Bronchial epithelial cell (primary cell): ENCODE results near the gene MMGT1. TPM values are rescaled to one million over a fixed set of nuclear protein-coding genes. Genes with fewer than 3 reads are reported as not detected.

Experiments used
- DNase-seq: peaks from one replicate; pipeline ENCODE4 v3.0.0-alpha.2; 2010; ENCODE audit warnings: low read depth
- FAIRE-seq: peaks from 2 replicates; lab custom pipeline; 2011; peaks lifted over from hg19 to GRCh38; lab: Jason Lieb, UNC
- H3K27me3 ChIP-seq: 2 replicates; pipeline ENCODE4 v1.5.1; 2011; ENCODE audit warnings: low read length; ENCODE audit not compliant: control insufficient read depth, insufficient read depth
- H3K36me3 ChIP-seq: 2 replicates; pipeline ENCODE4 v1.5.1; 2011; ENCODE audit warnings: low read length; ENCODE audit not compliant: control insufficient read depth, insufficient read depth
- H3K4me3 ChIP-seq: 2 replicates; pipeline ENCODE4 v1.5.1; 2011; ENCODE audit warnings: mild to moderate bottlenecking, low read depth, low read length, control low read depth
- total RNA-seq: library from RNA; depleted of rRNA; stranded (reverse); fragments of >200 nt; gene quantifications from 2 replicates; pipeline ENCODE4 v1.2.1, GENCODE V29; 2014
- TF ChIP-seq, protein P1 (sequence below): IDR thresholded peaks from 2 replicates; pipeline ENCODE4 v1.5.1; 2011; ENCODE audit warnings: mild to moderate bottlenecking, moderate library complexity, low read length, control low read depth, inconsistent platforms; ENCODE audit not compliant: insufficient read depth, severe bottlenecking

The MMGT1 gene
- total RNA-seq: 7.9 and 9.0 TPM in 2 replicates

DNA sequence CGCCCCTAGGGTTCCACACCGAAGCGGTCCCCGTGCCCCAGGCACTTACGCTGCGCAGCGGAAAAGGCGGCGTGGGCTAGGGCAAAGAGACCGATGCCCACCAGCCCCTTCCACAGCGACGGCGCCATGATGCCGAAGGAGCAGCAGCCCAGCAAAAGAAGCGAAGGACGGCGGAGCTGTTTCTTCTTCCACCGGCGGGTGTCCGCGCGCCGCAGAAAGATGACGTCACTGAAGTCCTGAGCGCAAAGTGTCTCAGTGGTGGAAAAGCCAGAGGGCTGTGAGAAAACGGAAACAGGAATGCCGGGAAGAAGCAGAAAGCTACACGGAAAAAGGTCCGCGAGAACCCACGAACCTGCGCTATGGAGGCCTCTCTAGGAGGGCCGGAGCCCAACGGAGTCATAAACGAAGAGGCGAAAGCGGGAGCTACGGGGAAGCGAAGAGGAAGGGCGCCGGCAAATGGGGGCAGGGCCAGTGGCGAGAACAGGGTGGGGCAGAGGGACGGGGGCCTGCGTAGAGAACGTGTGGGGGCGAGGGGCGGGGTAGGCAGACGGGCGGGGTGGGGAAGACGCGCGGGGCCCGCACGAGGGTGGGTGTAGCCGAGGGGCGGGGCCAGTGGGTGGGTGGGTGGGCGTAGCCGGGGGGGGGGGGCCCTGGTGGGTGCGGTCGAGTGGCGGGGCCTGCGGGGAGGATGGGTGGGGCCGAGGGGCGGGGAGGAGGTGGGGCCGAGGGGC is at the start of gene MMGT1:
Gene MMGT1, minus strand, starts transcription at position 441 of the 731 bp plus-strand sequence. Its CDS starts 313 bp downstream, at position 128.
- H3K36me3 ChIP-seq: no peaks in the 10 kb centered on the region
- FAIRE-seq (no peak), DNase-seq (peak; percentile 65)
- peak within 1 kb of the TSS; percentile 79 for H3K4me3 ChIP-seq
- no peaks in the 10 kb centered on the region for H3K27me3 ChIP-seq
- TF ChIP-seq, protein P1, sequence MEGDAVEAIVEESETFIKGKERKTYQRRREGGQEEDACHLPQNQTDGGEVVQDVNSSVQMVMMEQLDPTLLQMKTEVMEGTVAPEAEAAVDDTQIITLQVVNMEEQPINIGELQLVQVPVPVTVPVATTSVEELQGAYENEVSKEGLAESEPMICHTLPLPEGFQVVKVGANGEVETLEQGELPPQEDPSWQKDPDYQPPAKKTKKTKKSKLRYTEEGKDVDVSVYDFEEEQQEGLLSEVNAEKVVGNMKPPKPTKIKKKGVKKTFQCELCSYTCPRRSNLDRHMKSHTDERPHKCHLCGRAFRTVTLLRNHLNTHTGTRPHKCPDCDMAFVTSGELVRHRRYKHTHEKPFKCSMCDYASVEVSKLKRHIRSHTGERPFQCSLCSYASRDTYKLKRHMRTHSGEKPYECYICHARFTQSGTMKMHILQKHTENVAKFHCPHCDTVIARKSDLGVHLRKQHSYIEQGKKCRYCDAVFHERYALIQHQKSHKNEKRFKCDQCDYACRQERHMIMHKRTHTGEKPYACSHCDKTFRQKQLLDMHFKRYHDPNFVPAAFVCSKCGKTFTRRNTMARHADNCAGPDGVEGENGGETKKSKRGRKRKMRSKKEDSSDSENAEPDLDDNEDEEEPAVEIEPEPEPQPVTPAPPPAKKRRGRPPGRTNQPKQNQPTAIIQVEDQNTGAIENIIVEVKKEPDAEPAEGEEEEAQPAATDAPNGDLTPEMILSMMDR: no peak

DNA sequence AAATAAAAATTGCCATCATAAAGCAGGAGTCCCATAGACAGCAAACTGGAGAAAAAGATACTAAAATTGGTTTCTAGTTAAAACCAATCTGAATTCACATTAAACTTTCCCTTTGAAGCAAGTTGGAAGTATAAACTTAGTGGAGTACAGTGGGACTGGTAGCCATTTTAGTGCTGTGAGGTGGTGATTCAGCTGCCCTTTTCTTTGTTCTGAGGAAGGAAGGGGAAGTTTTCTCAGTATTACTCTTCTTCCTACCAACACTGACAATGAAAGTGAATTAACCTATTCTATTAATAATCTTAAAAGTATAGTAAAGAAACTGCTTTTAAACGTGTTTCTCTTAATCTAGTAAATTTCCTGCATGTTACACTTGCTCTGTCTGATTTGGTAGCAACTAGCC is 48.1 kb upstream of the MMGT1 start:
- Histone ChIP-seq H3K36me3 (no peaks in the 10 kb centered on the region), H3K4me3 (no peak overlapping the region), H3K27me3 (no peaks in the 10 kb centered on the region)
- TF ChIP-seq, protein P1: no peak
- no peak for DNase-seq
- FAIRE-seq: no peak

DNA sequence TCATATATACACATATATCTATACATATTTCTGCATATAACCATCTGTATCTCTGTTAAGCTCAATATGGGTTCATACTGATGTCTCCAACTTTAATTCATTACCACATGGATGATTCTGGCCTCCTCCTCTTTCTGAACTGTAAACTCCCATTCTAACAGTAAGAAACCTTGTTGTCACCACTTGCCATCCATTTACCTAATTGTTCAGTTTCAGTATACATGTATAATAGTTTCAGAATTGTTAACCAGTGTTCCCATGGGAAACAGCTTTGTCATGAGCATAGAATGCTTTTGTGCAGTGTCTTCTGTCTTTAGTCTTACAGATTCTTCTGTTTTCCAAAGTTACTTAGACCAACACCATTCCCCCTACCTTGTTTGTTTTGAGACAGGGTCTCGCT is 47.4 kb upstream of the MMGT1 start:
- TF ChIP-seq, protein P1: no peak
- no peaks in the 10 kb centered on the region for H3K27me3 ChIP-seq
- H3K4me3 ChIP-seq: no peak overlapping the region
- no peak for FAIRE-seq
- DNase-seq: no peak
- no peaks in the 10 kb centered on the region for H3K36me3 ChIP-seq

DNA sequence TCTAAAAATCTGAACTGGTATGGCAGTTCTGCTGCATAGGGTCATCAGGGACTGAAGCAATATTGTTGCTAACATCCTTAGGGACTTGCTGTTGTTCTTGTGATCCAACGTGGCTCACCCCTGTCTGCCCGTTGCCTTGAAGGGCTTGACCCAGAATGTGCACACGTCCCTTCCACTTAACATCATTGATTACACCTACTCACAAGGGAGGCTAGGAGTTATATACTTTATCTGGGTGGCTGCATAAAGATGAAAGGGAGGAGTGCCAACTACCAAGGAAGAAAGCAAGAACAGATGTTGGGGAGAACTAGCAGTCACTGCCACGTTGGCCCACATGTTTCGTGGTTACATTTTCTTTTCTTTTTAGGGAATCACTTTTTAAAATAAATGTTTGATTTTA is 45.4 kb upstream of the MMGT1 start:
- no peaks in the 10 kb centered on the region for H3K36me3 ChIP-seq
- DNase-seq (no peak), FAIRE-seq (no peak)
- TF ChIP-seq, protein P1: no peak
- H3K4me3 ChIP-seq: no peak overlapping the region
- H3K27me3 ChIP-seq: no peaks in the 10 kb centered on the region

DNA sequence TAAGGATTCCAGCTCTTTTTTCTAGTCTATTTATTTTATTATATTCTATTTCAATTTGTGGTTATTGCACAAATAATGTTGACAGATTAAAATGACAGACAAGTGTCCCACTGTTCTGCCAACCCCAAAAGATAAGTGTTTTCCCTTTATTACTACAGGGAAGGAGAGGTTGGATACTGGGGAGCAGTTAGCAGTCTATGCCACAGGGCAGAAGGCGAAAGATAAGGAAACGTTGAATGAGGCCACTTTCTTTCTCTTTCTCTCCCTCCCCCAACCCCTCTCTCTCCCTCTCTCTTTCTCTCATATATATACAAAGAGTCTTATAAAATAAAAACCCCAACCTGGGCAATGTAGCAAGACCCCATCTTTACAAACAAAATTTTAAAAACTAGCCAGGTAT is 43.1 kb upstream of the MMGT1 start:
- no peaks in the 10 kb centered on the region for H3K36me3 ChIP-seq
- TF ChIP-seq, protein P1: no peak
- no peaks in the 10 kb centered on the region for H3K27me3 ChIP-seq
- no peak overlapping the region for H3K4me3 ChIP-seq
- DNase-seq: no peak
- FAIRE-seq: no peak

DNA sequence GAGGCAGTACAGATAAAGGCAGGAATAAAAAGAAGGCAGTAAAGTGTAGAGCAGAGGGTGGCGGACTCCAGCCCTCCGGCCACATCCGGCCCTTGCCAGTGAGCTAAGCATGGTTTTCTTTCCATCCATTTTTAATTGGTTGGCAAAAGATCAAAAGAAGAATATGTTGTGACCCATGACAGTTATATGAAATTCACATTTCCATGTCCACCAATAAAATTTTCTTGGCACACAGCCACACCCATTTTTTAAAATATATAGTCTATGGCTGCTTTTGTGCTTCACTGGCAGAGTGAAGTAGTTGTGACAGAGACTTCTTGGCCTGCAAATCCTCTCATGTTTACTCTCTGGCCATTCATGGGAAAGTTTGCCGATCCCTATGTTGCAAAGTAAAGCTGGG is 41.2 kb upstream of the MMGT1 start:
- TF ChIP-seq, protein P1: no peak
- FAIRE-seq: no peak
- Histone ChIP-seq H3K4me3 (no peak overlapping the region), H3K27me3 (no peaks in the 10 kb centered on the region), H3K36me3 (no peaks in the 10 kb centered on the region)
- no peak for DNase-seq
